ENCODE data around the gene EIF1AY.
"Not testable (repeated sequence)": the region's sequence is repeated elsewhere in the genome, so short reads cannot be mapped to it uniquely, and the experiment has no call there.

Gene EIF1AY

GRCh38 chrY:20575531-20576121 is at the start of gene EIF1AY:
Gene EIF1AY, plus strand, starts transcription at chrY:20575776. Its CDS starts 96 bp downstream, at chrY:20575872.
- no peak for DNase-seq

GRCh38 chrY:20528435-20528834 is 47.1 kb upstream of the EIF1AY start:
- no peak for DNase-seq

GRCh38 chrY:20538186-20538585 is 37.4 kb upstream of the EIF1AY start:
- DNase-seq = no peak

- DNase-seq = no peak
Observed at GRCh38 chrY:20538933-20539332, 36.6 kb upstream of the EIF1AY start.

- no peak for DNase-seq
Observed at GRCh38 chrY:20544451-20544960, 31.1 kb upstream of the EIF1AY start.

- no peak for DNase-seq
Observed at GRCh38 chrY:20546071-20546470, 29.5 kb upstream of the EIF1AY start.

GRCh38 chrY:20549289-20549688 is 26.3 kb upstream of the EIF1AY start:
- no peak for DNase-seq

GRCh38 chrY:20551840-20552239 is 23.7 kb upstream of the EIF1AY start:
- no peak for DNase-seq

GRCh38 chrY:20552764-20553323 is 22.7 kb upstream of the EIF1AY start:
- not testable (repeated sequence) for DNase-seq

- no peak for DNase-seq
Observed at GRCh38 chrY:20555820-20556219, 19.8 kb upstream of the EIF1AY start.

- no peak for DNase-seq
Observed at GRCh38 chrY:20558677-20559076, 16.9 kb upstream of the EIF1AY start.

- DNase-seq = no peak
Observed at GRCh38 chrY:20559873-20560512, 15.6 kb upstream of the EIF1AY start.

GRCh38 chrY:20571306-20571705 is 4.3 kb upstream of the EIF1AY start:
- no peak for DNase-seq

GRCh38 chrY:20576506-20576905 is 930 bp downstream of the EIF1AY start:
- no peak for DNase-seq

- DNase-seq = no peak
Observed at GRCh38 chrY:20578206-20578605, 2.6 kb downstream of the EIF1AY start.

- no peak for DNase-seq
Observed at GRCh38 chrY:20581687-20582086, 6.1 kb downstream of the EIF1AY start.

- no peak for DNase-seq
Observed at GRCh38 chrY:20586161-20586560, 10.6 kb downstream of the EIF1AY start.
